ENCODE data around the gene DHRS11. TPM values are rescaled to one million over a fixed set of nuclear protein-coding genes. Genes with fewer than 3 reads are reported as not detected.

The DHRS11 gene
- total RNA-seq, 1 donor: 25.6 TPM

DNA sequence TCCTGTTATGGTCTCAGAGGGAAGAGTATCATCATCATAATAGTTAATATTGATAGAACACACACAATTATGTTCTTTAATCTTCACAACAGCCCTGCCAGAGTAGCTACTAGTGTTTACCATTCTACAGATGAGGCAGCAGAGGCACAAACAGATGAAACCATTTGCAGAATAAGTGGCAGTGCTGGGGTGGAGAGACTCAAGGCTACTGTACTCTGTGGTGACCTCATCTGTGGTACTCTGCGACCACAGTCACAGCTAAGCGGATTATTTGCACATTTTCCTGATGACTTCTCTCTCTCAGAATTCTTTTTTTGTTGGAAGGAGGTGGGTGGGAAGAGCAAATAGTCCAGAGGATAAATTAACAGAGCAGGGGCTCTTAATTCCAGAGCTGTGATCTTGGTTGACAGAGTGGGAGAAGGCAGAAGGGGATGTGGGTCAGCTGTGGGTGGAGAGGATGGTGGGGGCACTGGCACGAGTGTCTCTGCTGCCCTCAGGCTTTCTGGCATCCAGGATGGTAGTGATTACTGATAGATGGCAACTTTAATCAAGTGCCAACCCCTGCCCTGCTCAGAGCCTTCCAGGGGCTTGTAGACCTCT is 51.5 kb downstream of the DHRS11 start:
- DNase-seq (ENCODE audit: low read depth in 2 of 3, low spot score in 2 of 3): no peak

DNA sequence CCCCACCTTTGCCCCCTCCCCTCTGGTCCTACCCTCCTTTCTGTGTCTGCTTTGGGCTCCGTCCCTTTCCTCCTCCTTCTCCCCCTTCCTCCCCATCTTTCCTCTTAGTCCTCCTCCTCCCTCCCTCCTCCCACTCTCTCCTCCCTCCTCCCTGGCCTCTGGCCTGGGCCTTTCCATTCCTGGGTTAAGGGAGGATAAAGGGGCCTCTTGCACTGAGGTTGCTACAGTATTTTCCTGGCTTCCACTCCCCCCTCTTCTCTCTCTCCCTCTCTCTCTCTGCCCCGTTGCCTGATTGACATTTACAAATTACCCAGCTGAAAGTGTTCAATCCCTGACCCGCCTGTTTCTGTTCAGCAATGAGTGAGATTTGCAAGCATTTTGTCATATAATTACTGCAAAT is 53.7 kb downstream of the DHRS11 start:
- DNase-seq (ENCODE audit: low read depth in 2 of 3, low spot score in 2 of 3): no peak

DNA sequence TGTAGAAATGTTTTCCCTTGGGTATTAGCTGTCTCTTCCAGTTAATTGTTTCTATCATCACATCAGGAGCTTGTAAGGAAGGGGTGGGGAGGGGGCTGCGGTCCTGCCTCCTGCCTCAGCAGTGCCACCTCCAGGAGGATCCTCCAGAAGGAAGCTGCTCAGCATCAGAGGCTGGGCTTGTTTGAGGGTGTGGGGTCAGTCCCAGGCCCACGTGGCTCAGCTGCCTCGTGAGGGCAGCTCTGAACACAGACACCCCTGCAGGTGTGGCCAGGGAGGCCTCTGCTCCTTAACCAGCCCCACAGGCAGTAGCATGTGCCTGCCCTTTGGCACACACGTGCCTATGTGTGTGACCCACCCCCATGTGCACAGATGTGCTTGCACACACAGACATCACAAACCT is 56.0 kb downstream of the DHRS11 start:
- no peak for DNase-seq (ENCODE audit: low read depth in 2 of 3, low spot score in 2 of 3)

DNA sequence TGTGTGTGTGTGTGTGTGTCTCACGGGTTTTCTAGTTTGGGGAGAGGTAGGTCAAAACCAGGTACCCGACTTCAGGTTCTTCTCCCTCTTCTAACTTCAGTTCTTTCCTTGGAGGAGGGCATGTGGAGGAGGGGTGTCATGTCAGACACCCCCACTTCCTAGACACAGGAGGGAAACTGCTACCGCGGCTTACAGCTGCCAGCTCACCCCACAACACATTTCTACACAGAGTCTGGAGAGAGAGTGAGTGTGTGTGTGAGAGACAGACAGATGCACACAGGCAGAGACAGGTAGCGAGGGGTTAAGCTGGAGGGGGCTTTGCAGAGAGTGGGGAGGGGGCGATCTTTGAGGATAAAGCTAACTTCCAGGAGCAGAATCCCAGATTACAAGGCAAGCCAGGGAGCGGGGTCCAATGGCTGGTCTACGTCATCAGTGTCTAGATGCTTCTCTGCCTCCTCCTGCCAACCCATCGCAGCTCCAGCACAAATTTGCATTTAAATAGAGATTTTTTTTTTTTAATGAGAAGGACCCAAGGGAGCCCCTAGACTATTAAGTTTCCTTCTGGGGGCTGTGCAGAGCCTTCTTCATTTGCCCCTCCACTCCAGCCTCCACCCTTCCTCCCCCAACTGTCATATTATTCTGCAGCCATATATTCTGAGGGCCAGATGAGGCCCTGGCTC is 58.6 kb downstream of the DHRS11 start:
- DNase-seq (ENCODE audit: low read depth in 2 of 3, low spot score in 2 of 3): no peak

Other genes starting within 250 kb of the DHRS11 start
- gene TBC1D3H, start 203.4 kb upstream of the DHRS11 start, total RNA-seq: not detected
- 25.0 TPM for gene ZNHIT3, start 105.2 kb upstream of the DHRS11 start, total RNA-seq
- gene MYO19, start 57.0 kb upstream of the DHRS11 start, total RNA-seq: 74.3 TPM
- 4.0 TPM for gene PIGW, start 56.9 kb upstream of the DHRS11 start, total RNA-seq
- gene GGNBP2, start 47.0 kb upstream of the DHRS11 start, total RNA-seq: 62.7 TPM
- gene MRM1, start 9.7 kb downstream of the DHRS11 start, total RNA-seq: 14.8 TPM